Muscle of leg (tissue), 11 donors: Measurements from ENCODE around the gene BMP3. TPM values are rescaled to one million over a fixed set of nuclear protein-coding genes. Genes with fewer than 3 reads are reported as not detected.

Experiments
- DNase-seq: peaks from one replicate; pipeline ENCODE4 v3.0.0; 2013
- H3K27ac ChIP-seq: one replicate; pipeline ENCODE4 v1.5.1; 2013; ENCODE audit warnings: mild to moderate bottlenecking, low read length, control low read depth
- H3K27me3 ChIP-seq: one replicate; pipeline ENCODE4 v1.6.1; 2013; ENCODE audit warnings: low read length; ENCODE audit not compliant: control insufficient read depth, insufficient read depth
- H3K36me3 ChIP-seq: one replicate; pipeline ENCODE4 v1.6.1; 2013; ENCODE audit warnings: low read length; ENCODE audit not compliant: control insufficient read depth, insufficient read depth
- H3K4me1 ChIP-seq: one replicate; pipeline ENCODE4 v1.6.1; 2013; ENCODE audit warnings: low read length; ENCODE audit not compliant: control insufficient read depth, insufficient read depth
- H3K4me3 ChIP-seq: one replicate; pipeline ENCODE4 v1.5.1; 2013; ENCODE audit warnings: low read length, control low read depth
- H3K9me3 ChIP-seq: replicated peaks from 2 replicates; pipeline ENCODE4 v1.6.1; 2013; ENCODE audit warnings: low read depth, low read length; ENCODE audit not compliant: control insufficient read depth
- WGBS: methylation state at CpG from one replicate; pipeline ENCODE4 v1.1.5; 2013; ENCODE audit warnings: missing lambda C conversion rate; ENCODE audit not compliant: insufficient coverage; 5-methylcytosine and 5-hydroxymethylcytosine counted together
- polyA plus RNA-seq, 8 donors: library from polyadenylated mRNA; unstranded; fragments of 120-200 nt; gene quantifications; one replicate each; pipeline versions ENCODE4 v1.2.1 to v1.2.3, GENCODE V29; 2013; ENCODE audit warnings: inconsistent platforms in 1 of 8, low replicate concordance in 1 of 8; ENCODE audit not compliant: insufficient read length in 8 of 8, insufficient read depth in 1 of 8
- total RNA-seq: library from RNA; stranded (reverse); fragments of 120-200 nt; gene quantifications from one replicate; pipeline ENCODE4 v1.2.4, GENCODE V29; 2013

The BMP3 gene
- total and polyA plus RNA-seq, 9 donors: 0.29 to 3.2 (median 1.3) TPM

GRCh38 chr4:81021142-81021944 lies 9.2 kb upstream of the BMP3 start:
- Histone ChIP-seq H3K27ac (no peak overlapping the region), H3K36me3 (no peaks in the 10 kb centered on the region), H3K4me3 (no peak overlapping the region), H3K4me1 (no peaks in the 10 kb centered on the region), H3K27me3 (no peaks in the 10 kb centered on the region), H3K9me3 (no peaks in the 10 kb centered on the region)
- WGBS: no CpG with 5 or more reads among the region's 5 CpGs
- DNase-seq: no peak

- no peaks in the 10 kb centered on the region for H3K36me3 ChIP-seq
- WGBS: no CpG with 5 or more reads among the region's 1 CpG
- no peaks in the 10 kb centered on the region for H3K4me1 ChIP-seq
- no peak for DNase-seq
- no peaks in the 10 kb centered on the region for H3K9me3 ChIP-seq
- H3K27ac ChIP-seq: no peak overlapping the region
- H3K4me3 ChIP-seq: no peak overlapping the region
- H3K27me3 ChIP-seq: no peaks in the 10 kb centered on the region
Measured at GRCh38 chr4:81021981-81022380, 8.5 kb upstream of the BMP3 start.

- Histone ChIP-seq H3K36me3 (no peaks in the 10 kb centered on the region), H3K27ac (no peak overlapping the region), H3K27me3 (no peaks in the 10 kb centered on the region), H3K4me3 (no peak overlapping the region), H3K9me3 (no peaks in the 10 kb centered on the region), H3K4me1 (no peaks in the 10 kb centered on the region)
- DNase-seq: no peak
Measured at GRCh38 chr4:81023484-81023883, 7.0 kb upstream of the BMP3 start.

GRCh38 chr4:81030981-81031791 lies 678 bp downstream of the BMP3 start:
- Histone ChIP-seq H3K27me3 (peaks cover 34% of the 10 kb centered on the region), H3K9me3 (no peaks in the 10 kb centered on the region), H3K4me3 (peak overlapping the region; percentile 50), H3K27ac (no peak overlapping the region), H3K36me3 (no peaks in the 10 kb centered on the region), H3K4me1 (peaks cover 19% of the 10 kb centered on the region)
- DNase-seq: no peak
- 0% methylated on average over 71 of the region's 77 CpGs for WGBS

GRCh38 chr4:81031796-81032551 lies 1.5 kb downstream of the BMP3 start:
- H3K4me1 ChIP-seq: peaks cover 19% of the 10 kb centered on the region
- no peak overlapping the region for H3K27ac ChIP-seq
- H3K36me3 ChIP-seq: no peaks in the 10 kb centered on the region
- 2% methylated on average over 7 of the region's 15 CpGs for WGBS
- peaks cover 34% of the 10 kb centered on the region for H3K27me3 ChIP-seq
- H3K4me3 ChIP-seq: peak overlapping the region; percentile 50
- H3K9me3 ChIP-seq: no peaks in the 10 kb centered on the region
- peak; percentile 45 for DNase-seq

- H3K27ac ChIP-seq: no peak overlapping the region
- no peaks in the 10 kb centered on the region for H3K9me3 ChIP-seq
- no peak overlapping the region for H3K4me3 ChIP-seq
- peaks cover 34% of the 10 kb centered on the region for H3K27me3 ChIP-seq
- no CpG with 5 or more reads among the region's 4 CpGs for WGBS
- DNase-seq: peak; percentile 17
- peaks cover 19% of the 10 kb centered on the region for H3K4me1 ChIP-seq
- no peaks in the 10 kb centered on the region for H3K36me3 ChIP-seq
Measured at GRCh38 chr4:81032771-81033684, 2.5 kb downstream of the BMP3 start.

GRCh38 chr4:81038636-81039350 lies 8.3 kb downstream of the BMP3 start:
- Histone ChIP-seq H3K27ac (no peak overlapping the region), H3K36me3 (no peaks in the 10 kb centered on the region), H3K27me3 (peaks cover 3% of the 10 kb centered on the region), H3K4me3 (no peak overlapping the region), H3K9me3 (no peaks in the 10 kb centered on the region), H3K4me1 (no peaks in the 10 kb centered on the region)
- DNase-seq: no peak
- no CpG with 5 or more reads among the region's 1 CpG for WGBS

GRCh38 chr4:81039351-81039972 lies 9.0 kb downstream of the BMP3 start:
- no peak overlapping the region for H3K4me3 ChIP-seq
- H3K4me1 ChIP-seq: no peaks in the 10 kb centered on the region
- H3K27me3 ChIP-seq: peaks cover 2% of the 10 kb centered on the region
- no peak overlapping the region for H3K27ac ChIP-seq
- H3K36me3 ChIP-seq: no peaks in the 10 kb centered on the region
- DNase-seq: no peak
- H3K9me3 ChIP-seq: no peaks in the 10 kb centered on the region
- WGBS: no CpG with 5 or more reads among the region's 4 CpGs
